HG02981 (cell line): ENCODE measurements around the gene RBP3.
A peak's percentile ranks its signal among the peaks of the same experiment; 100 is the strongest.

ENCODE experiments used
- ATAC-seq: cut with Tn5 transposase; IDR thresholded peaks from one replicate; pipeline ENCODE4 v1.9.1; 2021; ENCODE audit warnings: mild to moderate bottlenecking, moderate library complexity; ENCODE audit not compliant: unreplicated experiment

RBP3 gene

GRCh38 chr10:47348138-47348651 is at the start of gene RBP3:
Gene RBP3, plus strand, starts transcription at chr10:47348363. Its CDS starts 122 bp downstream, at chr10:47348485.
- no peak for ATAC-seq

- no peak for ATAC-seq
These were observed 49.4 kb upstream of the RBP3 start for GRCh38 chr10:47298715-47299114.

GRCh38 chr10:47299611-47300428 is 48.3 kb upstream of the RBP3 start, which contains the start of gene GDF10:
Gene GDF10, plus strand, starts transcription at chr10:47300197. Its CDS starts 455 bp downstream, at chr10:47300652.
- ATAC-seq = no peak

- ATAC-seq = no peak
These were observed 47.7 kb upstream of the RBP3 start for GRCh38 chr10:47300429-47300931.

GRCh38 chr10:47301833-47302232 is 46.3 kb upstream of the RBP3 start:
- ATAC-seq = no peak

GRCh38 chr10:47303105-47303504 is 45.1 kb upstream of the RBP3 start:
- ATAC-seq = no peak

- ATAC-seq = no peak
These were observed 44.3 kb upstream of the RBP3 start for GRCh38 chr10:47303866-47304265.

DNA sequence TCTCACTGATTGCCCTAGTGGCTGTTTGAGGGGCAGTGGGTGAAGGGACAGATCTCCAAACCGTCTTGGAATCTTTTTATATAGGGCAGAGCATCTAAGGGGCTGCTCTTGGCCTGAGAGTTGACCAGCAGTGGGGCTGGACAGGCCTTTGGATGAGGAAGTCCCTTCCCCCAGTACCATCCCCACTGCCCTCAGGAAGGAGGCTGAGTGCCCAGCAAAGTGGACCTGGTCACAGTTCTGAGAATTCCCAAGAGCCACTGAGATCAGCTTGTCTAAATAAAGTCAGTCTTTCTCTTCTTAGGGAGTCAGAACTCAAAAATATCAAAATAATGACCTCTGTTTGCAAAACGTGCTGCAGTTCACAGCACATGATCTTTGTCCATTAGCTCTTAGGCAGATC is 42.6 kb upstream of the RBP3 start:
- no peak for ATAC-seq

DNA sequence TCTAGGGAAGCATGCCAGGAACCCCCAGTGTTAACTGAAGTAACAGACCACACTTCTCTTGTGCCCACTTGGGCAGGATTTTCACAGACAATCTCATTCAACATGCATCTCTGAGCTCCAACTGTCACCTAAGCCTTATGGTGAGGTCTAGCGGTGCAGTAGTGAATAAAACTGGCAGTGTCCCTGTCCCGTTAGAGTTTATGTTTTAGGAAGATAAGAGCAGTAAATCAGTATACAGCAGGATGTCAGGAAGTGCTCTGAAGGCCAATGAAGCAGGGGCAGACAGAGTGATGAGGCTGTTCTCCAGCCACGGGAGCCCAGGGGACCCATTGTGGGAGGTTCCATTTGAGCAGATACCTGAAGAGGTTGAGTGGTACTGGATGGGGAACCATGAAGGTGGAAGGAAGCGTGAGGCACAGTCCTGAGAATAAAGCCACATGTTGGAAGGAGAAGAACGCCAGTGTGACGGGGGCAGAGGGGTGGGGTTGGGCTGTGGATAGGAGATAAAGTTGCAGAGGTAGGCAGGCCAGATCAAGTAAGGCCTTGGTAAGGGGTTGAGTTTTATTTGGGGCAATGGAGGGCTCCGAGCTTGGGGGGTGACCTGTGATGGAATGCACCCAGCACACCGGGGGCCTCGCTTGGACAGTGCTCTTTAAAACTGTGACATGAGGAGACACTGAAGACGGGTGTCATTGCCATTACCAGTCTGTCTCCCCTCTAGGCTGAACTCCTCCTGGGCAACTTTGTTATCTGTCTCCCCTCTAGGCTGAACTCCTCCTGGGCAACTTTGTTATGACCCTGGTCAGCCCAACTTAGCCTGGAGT is 41.6 kb upstream of the RBP3 start:
- ATAC-seq = no peak

DNA sequence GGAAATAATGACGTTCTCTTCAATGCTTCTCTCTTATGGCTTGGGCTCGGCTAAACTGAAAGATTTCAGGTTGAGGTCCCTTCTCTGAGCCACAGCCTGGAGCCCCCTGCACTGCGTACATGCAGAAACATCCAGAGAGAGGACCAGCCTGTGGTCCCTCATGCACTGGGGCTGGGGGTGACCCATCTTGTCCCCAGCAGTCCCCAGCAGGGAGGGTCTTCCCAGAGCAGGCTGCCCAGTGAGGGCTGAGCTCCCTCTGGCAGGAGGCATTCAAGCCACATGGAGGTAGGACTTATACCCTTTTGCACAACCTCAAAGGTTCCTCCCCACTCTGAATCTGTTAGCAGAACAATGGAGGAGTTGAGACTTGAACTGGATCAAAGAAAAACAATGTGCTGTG is 40.8 kb upstream of the RBP3 start:
- ATAC-seq = no peak

DNA sequence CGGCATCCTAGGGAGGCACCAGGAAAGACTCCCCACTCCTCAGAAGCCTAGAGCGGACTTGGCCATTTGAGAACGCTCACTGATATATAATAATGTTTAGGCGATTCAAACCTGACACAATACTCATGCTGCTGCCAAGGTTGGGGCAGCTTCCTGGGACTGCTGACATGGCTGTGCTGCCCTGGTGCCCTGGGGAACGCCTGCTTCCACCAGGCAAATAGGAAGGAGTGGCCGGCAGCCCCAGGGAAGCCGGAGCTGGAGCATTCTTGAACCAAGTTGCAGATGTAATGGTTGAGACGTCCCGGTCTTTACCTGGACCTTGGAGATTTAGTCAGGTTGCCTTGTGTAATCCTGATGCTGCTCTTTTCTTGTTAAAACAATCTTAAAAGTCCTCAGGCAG is 39.4 kb upstream of the RBP3 start:
- ATAC-seq = no peak

GRCh38 chr10:47309408-47310089 is 38.6 kb upstream of the RBP3 start:
- no peak for ATAC-seq

- no peak for ATAC-seq
These were observed 38.1 kb upstream of the RBP3 start for GRCh38 chr10:47310090-47310505.

GRCh38 chr10:47311193-47311931 is 36.8 kb upstream of the RBP3 start:
- no peak for ATAC-seq

DNA sequence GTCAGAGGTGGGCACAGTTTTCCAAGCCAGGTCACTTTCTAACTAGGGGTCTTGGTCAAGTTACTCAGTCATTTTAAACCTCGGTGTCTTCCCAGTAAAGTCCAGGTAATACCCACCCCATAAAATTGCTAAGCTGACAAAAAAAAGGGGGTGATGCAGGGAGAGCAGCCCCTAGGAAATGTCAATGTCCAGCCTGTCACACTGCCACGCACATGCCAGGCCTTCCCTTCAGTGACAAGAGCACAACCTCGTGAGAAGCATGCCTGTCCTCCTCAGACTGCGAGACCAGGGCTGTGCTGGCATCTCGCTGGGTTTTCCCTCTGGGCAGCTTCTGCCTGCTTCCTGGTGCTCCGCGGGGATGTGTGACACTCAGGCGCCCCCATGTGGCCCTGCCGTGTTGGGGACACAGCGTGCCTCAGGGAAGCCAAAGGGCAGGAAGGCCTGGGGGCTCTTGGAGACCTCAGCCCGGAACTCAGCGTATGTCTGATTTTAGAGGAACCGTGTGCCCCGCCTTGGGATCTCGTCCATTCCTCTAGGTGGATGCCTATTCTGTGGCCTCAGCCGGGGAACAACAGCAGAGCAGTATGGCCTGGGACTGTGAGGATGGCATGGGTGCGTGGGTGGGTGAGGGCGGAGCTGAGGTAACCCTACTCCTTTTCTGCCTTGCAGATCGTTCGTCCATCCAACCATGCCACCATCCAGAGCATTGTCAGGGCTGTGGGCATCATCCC is 36.1 kb upstream of the RBP3 start:
- peak; percentile 77 for ATAC-seq

- no peak for ATAC-seq
These were observed 35.5 kb upstream of the RBP3 start for GRCh38 chr10:47312663-47312995.

- ATAC-seq = no peak
These were observed 33.7 kb upstream of the RBP3 start for GRCh38 chr10:47314416-47314970.

DNA sequence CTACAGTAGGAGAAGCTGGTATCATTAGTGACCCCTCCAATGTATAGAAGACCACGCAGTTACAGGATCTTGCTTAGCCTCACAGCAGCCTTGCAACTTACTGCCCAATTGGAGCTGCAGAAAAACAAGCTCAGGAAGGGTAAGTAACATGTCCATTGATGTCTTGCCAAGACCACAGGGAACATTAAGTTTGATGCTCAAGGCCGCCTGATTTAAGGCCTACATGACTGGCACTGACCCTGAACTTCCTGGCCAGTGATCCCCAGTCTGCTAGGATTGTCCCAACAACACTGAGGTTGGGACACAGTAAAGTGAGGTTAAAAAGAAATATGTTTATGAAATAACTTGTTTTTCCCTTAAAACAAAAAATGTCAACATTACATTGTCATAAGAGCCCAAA is 32.7 kb upstream of the RBP3 start:
- ATAC-seq = no peak

GRCh38 chr10:47316131-47316530 is 32.0 kb upstream of the RBP3 start:
- ATAC-seq = no peak
